GM18870 (cell line): ENCODE measurements around the gene PLK5.
"Not testable (repeated sequence)": the region's sequence is repeated elsewhere in the genome, so short reads cannot be mapped to it uniquely, and the experiment has no call there.

Experiments
- ATAC-seq: cut with Tn5 transposase; IDR thresholded peaks from one replicate; pipeline ENCODE4 v1.9.1; 2021; ENCODE audit warnings: moderate library complexity; ENCODE audit not compliant: unreplicated experiment

PLK5 gene

GRCh38 chr19:1507763-1508506 is 15.9 kb upstream of the PLK5 start:
- ATAC-seq = no peak

DNA sequence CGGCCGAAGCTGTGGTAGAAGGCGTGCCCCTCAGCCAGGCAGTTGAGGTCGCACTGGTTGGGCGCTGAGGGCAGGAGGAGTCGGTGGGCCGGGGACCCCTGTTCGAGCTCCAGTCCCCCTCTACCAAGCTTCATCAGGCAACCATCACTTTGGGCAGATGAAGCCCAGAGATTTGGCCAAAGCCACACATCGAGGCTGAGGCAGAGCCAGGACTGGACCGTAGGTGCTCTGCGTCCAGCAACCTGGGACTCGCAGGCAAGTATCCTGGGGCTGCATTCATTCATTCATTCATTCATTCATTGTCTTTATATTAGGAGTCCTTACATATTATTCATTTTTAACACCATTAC is 15.4 kb upstream of the PLK5 start:
- ATAC-seq = no peak

DNA sequence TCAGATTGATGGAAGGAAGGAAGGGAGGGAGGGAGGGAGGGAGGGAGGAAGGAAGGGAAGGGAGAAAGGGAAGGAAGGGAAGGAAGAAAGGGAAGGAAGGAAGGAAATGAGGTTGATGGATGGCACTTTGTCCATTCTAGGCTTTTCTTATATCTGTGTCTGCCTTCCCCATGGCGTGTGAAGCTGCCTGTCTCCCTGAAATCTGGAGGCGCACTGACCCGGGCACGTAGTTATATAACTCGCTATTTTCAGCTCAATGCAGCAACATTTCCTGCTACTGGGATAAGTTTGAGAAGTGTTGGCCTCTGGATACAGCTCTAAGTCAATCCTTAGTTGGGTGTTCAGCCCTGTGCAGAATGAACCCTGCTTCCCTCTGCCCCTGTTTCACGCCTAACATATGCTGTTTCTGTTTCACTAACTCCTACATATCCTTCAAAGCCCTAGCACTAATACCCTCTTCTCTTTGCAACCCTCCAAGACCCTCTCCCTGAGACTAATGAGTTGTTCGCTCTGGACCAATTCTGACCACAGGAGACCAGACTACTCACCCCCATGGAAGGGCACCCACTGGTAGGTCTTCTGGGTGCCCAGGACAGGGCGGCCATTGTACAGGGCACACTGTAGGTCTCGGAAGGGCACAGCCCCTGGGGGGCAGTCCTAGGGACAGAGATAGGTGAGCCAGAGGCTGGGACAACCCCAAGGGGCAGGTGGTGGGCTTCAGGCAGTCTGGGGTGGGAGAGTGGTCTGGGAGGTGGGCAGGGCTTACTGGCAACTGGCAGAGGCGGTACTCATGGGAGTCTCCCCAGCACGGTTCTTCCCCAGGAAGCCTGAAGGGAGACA is 14.1 kb upstream of the PLK5 start:
- no peak for ATAC-seq

- no peak for ATAC-seq
Observed at GRCh38 chr19:1510442-1510806, 13.5 kb upstream of the PLK5 start.

DNA sequence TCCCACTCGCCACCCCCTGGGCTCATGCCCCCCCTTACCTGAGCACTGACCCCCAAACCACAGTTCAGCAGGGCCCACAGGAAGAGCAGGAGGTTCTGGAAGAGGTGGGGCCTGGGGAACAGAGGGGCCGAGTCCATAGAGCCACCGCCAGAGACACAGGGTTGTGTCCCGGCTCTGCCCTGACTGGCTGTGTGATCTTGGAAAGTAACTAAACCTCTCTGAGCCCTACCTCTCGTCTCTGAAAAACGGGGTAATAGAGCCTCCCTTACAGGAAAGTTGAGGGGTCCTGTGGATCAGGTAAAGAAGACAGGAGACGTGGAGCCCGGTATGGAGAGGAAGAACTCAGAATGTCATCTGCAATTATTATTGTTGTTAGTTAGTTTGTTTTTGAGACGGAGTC is 13.1 kb upstream of the PLK5 start:
- ATAC-seq = no peak

DNA sequence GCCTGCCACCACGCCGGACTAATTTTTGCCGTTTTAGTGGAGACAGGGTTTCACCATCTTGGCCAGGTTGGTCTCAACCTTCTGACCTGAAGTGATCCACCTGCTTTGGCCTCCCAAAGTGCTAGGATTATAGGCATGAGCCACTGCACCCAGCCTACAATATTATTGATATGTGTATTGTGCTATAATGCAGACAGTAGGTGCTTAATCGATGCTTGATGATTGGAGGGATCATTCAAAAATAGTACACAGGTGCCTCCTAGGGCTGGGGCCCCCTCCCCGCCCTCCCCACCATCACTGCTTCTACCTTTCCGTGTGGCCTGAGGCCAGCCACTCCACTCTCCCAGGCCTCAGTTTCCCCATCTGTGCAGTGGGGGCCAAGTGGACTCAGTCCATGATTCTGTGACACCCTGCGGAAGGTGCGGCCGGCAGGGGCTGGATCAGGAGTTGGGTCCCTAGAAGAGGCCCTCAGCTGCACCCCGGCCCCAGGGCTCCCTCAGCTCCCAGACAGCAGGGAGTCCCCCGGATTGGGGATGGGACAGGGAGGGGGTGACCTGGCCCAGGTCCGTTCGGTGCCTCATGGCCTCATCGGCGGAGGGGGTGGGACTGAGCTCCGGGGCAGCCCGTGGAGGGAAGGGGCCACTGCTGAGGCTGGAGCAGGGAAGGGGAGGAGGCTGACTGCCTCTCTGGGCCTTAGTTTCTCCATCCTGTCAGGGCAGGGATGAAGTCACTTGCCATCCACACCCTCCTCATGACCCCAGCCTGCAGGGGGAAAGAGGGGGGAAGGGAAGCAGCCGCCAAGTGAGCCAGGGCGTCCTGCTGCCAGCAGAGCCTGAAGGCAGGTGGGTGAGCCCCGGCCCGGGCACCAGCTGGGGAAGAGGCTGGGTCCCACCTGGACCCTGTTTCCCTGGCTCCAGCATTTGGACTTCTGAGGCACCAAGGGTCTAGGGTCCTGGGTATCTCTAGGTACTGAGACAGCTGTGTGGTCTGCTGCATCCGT is 12.3 kb upstream of the PLK5 start:
- no peak for ATAC-seq

DNA sequence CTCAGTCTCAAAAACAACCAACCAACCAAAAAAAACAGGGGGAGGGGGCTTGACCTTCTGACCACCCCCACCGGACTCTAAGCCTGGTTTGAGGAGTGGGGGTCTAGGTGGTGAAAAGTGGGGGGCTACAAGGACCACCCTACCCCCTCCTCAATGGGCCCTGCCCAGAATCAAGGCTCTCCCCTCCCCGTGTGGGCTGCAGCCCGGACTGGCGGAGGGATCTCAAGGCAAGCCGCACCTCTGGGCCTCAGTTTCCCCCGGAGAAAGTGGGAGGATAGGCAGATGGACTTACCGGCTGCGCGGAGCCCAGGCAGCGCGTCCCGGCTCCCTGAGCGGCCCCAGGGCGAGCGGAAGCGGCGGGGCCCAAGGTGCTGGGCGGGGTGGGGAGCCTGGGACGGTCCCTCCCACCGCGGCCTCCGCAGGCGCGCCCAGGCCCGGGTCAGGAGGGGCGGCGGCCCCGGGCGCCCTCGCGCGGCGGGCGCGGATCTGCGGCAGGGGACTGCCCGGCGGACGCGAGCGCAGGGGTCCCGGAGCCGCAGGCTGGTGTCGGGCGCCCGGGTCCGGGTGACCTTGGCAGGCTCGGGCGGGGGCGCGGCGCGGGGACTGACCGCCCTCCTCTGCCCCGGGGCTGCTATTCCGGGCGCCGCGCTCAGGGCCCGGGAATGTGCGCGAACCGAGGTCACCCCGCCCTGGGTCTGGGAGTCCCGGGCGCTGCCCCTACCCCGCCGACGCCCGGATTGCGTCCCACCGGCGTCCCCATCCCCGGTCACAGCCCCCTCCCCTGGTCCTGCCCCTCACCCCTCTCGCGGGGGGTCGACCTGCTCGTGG is 11.0 kb upstream of the PLK5 start, which contains the start of gene ADAMTSL5:
Gene ADAMTSL5 (minus strand): TSS at position 349 of the 828 bp plus-strand sequence. CDS start 2,076 bp downstream, outside the sequence.
- ATAC-seq = no peak

- no peak for ATAC-seq
Observed at GRCh38 chr19:1513499-1514294, 10.2 kb upstream of the PLK5 start.

- ATAC-seq = no peak
Observed at GRCh38 chr19:1514295-1514661, 9.6 kb upstream of the PLK5 start.

GRCh38 chr19:1514986-1515721 is 8.7 kb upstream of the PLK5 start:
- ATAC-seq = no peak

DNA sequence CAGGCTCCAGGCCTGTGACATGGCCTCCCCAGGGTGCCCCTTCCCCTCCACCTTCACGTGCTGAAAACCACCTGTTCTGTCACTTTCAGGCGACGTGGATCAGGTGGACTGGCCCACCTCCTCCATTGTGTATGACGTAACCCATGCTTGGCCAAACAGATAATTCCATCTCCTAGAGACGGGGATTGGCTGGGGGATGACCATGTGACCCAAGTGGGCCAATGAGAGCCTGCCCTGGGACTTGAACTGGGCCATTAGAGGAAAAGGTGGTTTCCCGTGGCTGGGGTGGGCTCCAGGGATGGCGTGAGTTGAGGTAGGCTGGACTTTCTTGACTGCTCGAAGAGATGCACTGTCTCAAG is 7.5 kb upstream of the PLK5 start:
- ATAC-seq = no peak

- no peak for ATAC-seq
Observed at GRCh38 chr19:1518471-1518870, 5.4 kb upstream of the PLK5 start.

- not testable (repeated sequence) for ATAC-seq
Observed at GRCh38 chr19:1519802-1520201, 4.1 kb upstream of the PLK5 start.

DNA sequence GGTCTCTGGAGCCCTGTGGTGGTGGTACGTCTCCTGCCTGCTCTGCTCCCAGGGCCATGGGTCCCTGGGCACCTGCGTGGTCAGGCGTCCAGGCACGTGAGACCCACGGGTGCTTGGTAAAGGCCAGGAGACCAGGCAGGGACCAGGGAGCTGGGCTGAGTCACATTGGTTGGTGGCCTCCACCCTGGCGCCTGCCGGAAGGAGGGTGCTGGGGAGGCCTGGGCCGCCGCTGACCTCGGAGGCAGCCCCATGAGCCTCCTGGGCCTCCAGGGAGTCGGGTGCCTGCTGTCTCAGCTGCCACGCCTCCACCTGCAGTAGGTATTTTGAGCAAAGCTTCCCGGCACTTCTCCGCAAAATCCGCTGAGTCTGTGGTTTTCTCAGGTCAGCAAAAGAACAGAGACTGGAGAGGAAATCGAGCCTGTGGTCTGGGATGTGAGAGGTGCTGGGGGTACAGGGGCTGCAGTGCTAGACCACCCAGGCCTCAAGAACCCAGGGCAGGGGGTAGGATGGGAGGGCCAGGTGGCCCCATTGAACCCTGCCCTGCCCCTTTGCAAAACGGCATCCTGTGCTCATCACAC is 3.6 kb upstream of the PLK5 start:
- no peak for ATAC-seq

DNA sequence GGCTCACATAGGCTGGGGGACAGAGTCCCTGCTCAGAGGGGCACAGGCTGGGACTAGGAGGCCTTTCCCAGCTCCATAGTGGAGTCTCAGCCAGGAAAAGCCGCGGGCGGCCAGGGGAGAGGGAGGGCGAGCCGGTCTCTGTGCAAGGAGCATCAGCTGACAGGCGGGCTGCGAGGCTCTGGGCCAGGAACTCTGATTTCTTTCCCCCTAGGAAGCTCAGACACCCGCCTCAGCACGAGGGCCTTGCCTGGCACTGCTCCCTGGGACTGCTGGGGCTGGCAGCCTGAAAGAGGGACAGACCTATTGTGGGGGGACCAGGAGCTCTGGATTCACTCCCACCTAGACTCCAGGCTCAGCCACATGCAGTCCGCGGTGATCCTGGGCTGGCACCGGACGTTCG is 2.2 kb upstream of the PLK5 start:
- ATAC-seq = no peak

DNA sequence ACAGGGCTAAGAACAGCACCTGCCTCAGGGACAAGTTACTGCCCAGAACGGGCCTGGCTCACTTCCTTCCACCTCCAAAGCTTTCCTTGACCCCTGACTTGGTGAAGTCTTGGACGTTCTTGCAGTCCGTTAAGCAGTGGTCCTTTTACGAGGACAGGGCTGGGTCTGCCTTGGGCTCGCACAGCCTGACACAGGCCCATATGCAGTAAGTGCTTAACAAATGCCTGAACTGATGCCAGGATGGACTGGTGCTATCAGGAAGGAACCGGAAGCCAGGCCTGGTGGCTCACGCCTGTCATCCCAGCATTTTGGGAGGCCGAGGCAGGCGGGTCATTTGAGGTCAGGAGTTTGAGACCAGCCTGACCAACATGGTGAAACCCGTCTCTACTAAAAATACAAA is 1.8 kb upstream of the PLK5 start:
- no peak for ATAC-seq

GRCh38 chr19:1522838-1523237 is 1.0 kb upstream of the PLK5 start:
- no peak for ATAC-seq

GRCh38 chr19:1524287-1524971 is 552 bp downstream of the PLK5 start:
- ATAC-seq = no peak
